ENCODE data around the gene SLC1A5. TPM values are rescaled to one million over a fixed set of nuclear protein-coding genes. Genes with fewer than 3 reads are reported as not detected.
A peak's percentile ranks its signal among the peaks of the same experiment; 100 is the strongest.

The SLC1A5 gene
- total RNA-seq, 1 experiment from 2014 or later, result 284 TPM

GRCh38 chr19:46746281-46747057 lies 41.9 kb downstream of the SLC1A5 start, which contains the start of gene STRN4:
Gene STRN4, minus strand, starts transcription at chr19:46746450. Its CDS starts 20 bp downstream, at chr19:46746430.
- ChIA-PET POLR2A (no interaction called here), RAD21 (ENCODE audit: low non-redundant PET in 1 of 2, low total read pairs in 2 of 2, uncharacterized antibody in 2 of 2, unreplicated experiment in 2 of 2) (no interaction called here), CTCF (no interaction called here)
- Histone ChIP-seq H3K4me1 (ENCODE audit: control insufficient read depth in 1 of 2, insufficient read depth in 2 of 2, low read length in 2 of 2) (peaks cover 5 to 20% of the 10 kb centered on the region in 2 experiments), H3K4me2 (ENCODE audit: low read length) (peak within 1 kb of the TSS; percentile 98), H3K79me2 (ENCODE audit: insufficient read depth, low read length) (peaks cover 46% of the 10 kb centered on the region), H3K9me3 (ENCODE audit: control insufficient read depth in 1 of 2, insufficient read depth in 1 of 2, low read depth in 1 of 2, low read length in 2 of 2) (no peaks in the 10 kb centered on the region), H2AFZ (ENCODE audit: low read depth, low read length, poor library complexity, severe bottlenecking) (no peak within 1 kb of the TSS), H3K27ac (ENCODE audit: low read depth, low read length) (peak within 1 kb of the TSS; percentile 95), H4K20me1 (ENCODE audit: insufficient read depth) (peaks cover 7% of the 10 kb centered on the region; the same call in 1 of the 2 replicates), H3K4me3 (replicated peaks in 1 of 2; ENCODE audit: low read depth in 1 of 2, low read length in 2 of 2) (peak within 1 kb of the TSS; percentile 98 to 99), H3K36me3 (ENCODE audit: control insufficient read depth in 1 of 2, insufficient read depth in 2 of 2, low read length in 2 of 2) (peaks cover 4 to 6% of the 10 kb centered on the region in 2 experiments; a peak in 2 of 4 replicates), H3K9me2 (ENCODE audit: insufficient read depth) (no peaks in the 10 kb centered on the region), H3K27me3 (ENCODE audit: insufficient read depth, low read length) (no peaks in the 10 kb centered on the region), H3K9ac (ENCODE audit: low read length) (peak within 1 kb of the TSS; percentile 98)
- no peak for DNase-seq (ENCODE audit: low read depth, low spot score)
- TF ChIP-seq ZBTB33 (IDR thresholded peaks at IDR 0.05; ENCODE audit: extremely low read depth, insufficient replicate concordance, low read length) (no peak), POLR2A (IDR thresholded peaks at IDR 0.05; ENCODE audit: borderline replicate concordance, extremely low read depth, insufficient read depth, insufficient read length) (peak; percentile 41), CEBPB (IDR thresholded peaks at IDR 0.05; ENCODE audit: low read depth) (no peak), ZFX (IDR thresholded peaks at IDR 0.05) (peak; percentile 45; the same call in 1 of the 2 replicates), POLR2AphosphoS5 (IDR thresholded peaks at IDR 0.05; ENCODE audit: low read depth, low read length) (peak; percentile 54; the same call in 1 of the 2 replicates), EGR1 (IDR thresholded peaks at IDR 0.05; ENCODE audit: low read depth) (no peak)
- intact Hi-C loops (cut with micrococcal nuclease), result loop anchor here (2.0 kb wide), 1 partner anchor 218 kb away; no protein-coding TSS in a partner anchor
- no TSS peak for BruUV-seq (replicated peaks)
- ATAC-seq, result peak; percentile 70

All from HCT116 (cell line).